ENCODE measurements around the gene GRM8. TPM values are rescaled to one million over a fixed set of nuclear protein-coding genes. Genes with fewer than 3 reads are reported as not detected.

The GRM8 gene
- total RNA-seq, 1 experiment from 2014 or later = 0.40 TPM

DNA sequence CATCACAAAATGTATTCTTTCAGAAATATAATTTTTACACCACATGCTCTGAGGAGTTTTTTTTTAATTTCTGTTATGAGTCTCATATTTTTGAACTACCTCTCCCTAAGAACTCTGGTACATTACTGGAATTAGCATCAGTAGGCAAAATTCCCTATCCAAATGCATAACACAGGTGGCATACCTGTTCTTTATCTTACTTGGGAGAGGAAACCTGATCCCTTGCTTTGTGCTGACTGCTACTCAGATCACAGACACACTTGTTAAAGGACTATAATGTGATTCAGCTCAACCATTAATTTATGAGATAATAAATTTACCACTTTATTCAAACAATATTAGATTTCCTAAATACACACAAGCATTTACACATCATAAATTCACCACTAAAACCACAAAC lies 617.2 kb downstream of the GRM8 start:
- no peak overlapping the region for H3K27ac Mint-ChIP-seq (ENCODE audit: unreplicated experiment)
- TF ChIP-seq, protein P1, sequence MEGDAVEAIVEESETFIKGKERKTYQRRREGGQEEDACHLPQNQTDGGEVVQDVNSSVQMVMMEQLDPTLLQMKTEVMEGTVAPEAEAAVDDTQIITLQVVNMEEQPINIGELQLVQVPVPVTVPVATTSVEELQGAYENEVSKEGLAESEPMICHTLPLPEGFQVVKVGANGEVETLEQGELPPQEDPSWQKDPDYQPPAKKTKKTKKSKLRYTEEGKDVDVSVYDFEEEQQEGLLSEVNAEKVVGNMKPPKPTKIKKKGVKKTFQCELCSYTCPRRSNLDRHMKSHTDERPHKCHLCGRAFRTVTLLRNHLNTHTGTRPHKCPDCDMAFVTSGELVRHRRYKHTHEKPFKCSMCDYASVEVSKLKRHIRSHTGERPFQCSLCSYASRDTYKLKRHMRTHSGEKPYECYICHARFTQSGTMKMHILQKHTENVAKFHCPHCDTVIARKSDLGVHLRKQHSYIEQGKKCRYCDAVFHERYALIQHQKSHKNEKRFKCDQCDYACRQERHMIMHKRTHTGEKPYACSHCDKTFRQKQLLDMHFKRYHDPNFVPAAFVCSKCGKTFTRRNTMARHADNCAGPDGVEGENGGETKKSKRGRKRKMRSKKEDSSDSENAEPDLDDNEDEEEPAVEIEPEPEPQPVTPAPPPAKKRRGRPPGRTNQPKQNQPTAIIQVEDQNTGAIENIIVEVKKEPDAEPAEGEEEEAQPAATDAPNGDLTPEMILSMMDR (IDR thresholded peaks at IDR 0.05; ENCODE audit: unreplicated experiment) = no peak
- CTCF ChIA-PET = no interaction called here
- H3K4me1 Mint-ChIP-seq (ENCODE audit: low read depth, unreplicated experiment) = no peaks in the 10 kb centered on the region
- H3K27me3 Mint-ChIP-seq (ENCODE audit: unreplicated experiment) = no peaks in the 10 kb centered on the region
- BruUV-seq (replicated peaks) = no TSS peak
- H3K9me3 Mint-ChIP-seq (ENCODE audit: low read depth, unreplicated experiment) = no peaks in the 10 kb centered on the region
- no peaks in the 10 kb centered on the region for H3K36me3 Mint-ChIP-seq (ENCODE audit: insufficient read depth, unreplicated experiment)
- intact Hi-C loops (cut with micrococcal nuclease; ENCODE audit: unreplicated experiment) = no loop called here
- no peak for DNase-seq
- H3K4me3 Mint-ChIP-seq (ENCODE audit: low read depth, unreplicated experiment) = no peak overlapping the region

DNA sequence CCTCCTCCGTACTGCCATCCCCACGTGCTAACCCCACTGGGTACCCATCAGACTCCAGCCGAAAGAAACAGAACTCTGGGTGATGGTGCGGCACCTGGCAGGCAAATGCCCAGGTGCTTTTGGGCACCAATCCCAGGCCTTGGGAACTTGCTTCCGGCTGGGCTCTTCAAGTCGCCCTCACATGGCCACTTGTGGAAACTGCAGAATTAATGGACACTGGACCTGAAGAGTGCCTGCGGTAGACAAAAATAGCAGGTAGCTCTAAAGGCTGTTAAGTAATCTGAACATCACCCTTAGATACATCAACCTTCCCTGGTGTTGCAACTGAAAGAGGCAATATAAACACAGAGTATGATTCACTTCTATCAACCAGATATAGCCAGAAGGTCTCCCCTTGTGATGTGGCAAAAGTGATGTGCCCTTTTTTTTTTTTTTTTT lies 644.4 kb downstream of the GRM8 start:
- Mint-ChIP-seq H3K9me3 (ENCODE audit: low read depth, unreplicated experiment) (peaks cover 4% of the 10 kb centered on the region), H3K4me1 (ENCODE audit: low read depth, unreplicated experiment) (no peaks in the 10 kb centered on the region), H3K27me3 (ENCODE audit: unreplicated experiment) (no peaks in the 10 kb centered on the region), H3K4me3 (ENCODE audit: low read depth, unreplicated experiment) (no peak overlapping the region), H3K27ac (ENCODE audit: unreplicated experiment) (no peak overlapping the region), H3K36me3 (ENCODE audit: insufficient read depth, unreplicated experiment) (no peaks in the 10 kb centered on the region)
- intact Hi-C loops (cut with micrococcal nuclease; ENCODE audit: unreplicated experiment) = no loop called here
- TF ChIP-seq, protein P1 (IDR thresholded peaks at IDR 0.05; ENCODE audit: unreplicated experiment) = peak; percentile 52
- no TSS peak for BruUV-seq (replicated peaks)
- DNase-seq = peak; percentile 49
- CTCF ChIA-PET = no interaction called here

DNA sequence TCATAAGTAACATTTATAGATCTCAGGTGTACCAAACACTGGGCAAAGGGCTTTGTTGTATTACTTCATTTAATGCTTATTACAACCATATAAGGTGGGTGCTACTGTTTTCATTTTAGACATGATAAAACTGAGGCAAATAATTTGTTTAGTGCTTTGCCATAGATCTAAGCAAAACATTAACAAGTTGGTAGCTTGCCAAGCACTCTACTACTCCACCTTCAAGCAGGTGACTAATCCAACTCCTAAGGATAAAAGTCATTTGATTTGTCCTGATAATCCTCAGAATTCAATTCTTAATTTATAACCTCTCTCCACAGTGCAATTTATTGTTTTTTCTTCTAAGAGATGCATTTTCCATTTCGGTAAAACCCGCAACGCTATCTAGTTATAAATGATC lies 646.4 kb downstream of the GRM8 start:
- CTCF ChIA-PET = no interaction called here
- no peak overlapping the region for H3K27ac Mint-ChIP-seq (ENCODE audit: unreplicated experiment)
- H3K4me3 Mint-ChIP-seq (ENCODE audit: low read depth, unreplicated experiment) = no peak overlapping the region
- intact Hi-C loops (cut with micrococcal nuclease; ENCODE audit: unreplicated experiment) = no loop called here
- peak; percentile 5 for DNase-seq
- H3K9me3 Mint-ChIP-seq (ENCODE audit: low read depth, unreplicated experiment) = no peaks in the 10 kb centered on the region
- no peaks in the 10 kb centered on the region for H3K36me3 Mint-ChIP-seq (ENCODE audit: insufficient read depth, unreplicated experiment)
- TF ChIP-seq, protein P1 (IDR thresholded peaks at IDR 0.05; ENCODE audit: unreplicated experiment) = no peak
- no peaks in the 10 kb centered on the region for H3K27me3 Mint-ChIP-seq (ENCODE audit: unreplicated experiment)
- BruUV-seq (replicated peaks) = no TSS peak
- no peaks in the 10 kb centered on the region for H3K4me1 Mint-ChIP-seq (ENCODE audit: low read depth, unreplicated experiment)

DNA sequence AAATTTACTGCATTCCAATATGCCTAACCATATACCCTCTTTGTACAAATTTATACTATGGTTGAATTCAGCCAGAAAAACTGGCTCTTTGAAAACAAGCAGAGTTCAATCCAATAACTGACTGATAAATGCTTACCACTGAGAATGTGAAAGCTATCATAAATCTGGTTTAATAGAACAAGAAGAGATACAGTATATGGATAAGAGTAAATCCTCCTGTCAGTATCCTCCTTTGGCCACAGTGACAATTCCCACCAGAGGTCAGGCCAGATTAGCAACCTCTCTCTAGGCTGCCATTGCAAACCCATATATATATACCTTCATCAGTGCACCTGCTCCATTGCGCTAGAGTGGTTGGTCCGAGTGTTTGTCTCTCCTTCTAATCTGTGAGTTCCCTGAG lies 647.2 kb downstream of the GRM8 start:
- no peak overlapping the region for H3K27ac Mint-ChIP-seq (ENCODE audit: unreplicated experiment)

More for the DNA sequence above, 647.2 kb downstream of the GRM8 start:
- intact Hi-C loops (cut with micrococcal nuclease; ENCODE audit: unreplicated experiment) = no loop called here
- Mint-ChIP-seq H3K4me1 (ENCODE audit: low read depth, unreplicated experiment) (no peaks in the 10 kb centered on the region), H3K9me3 (ENCODE audit: low read depth, unreplicated experiment) (no peaks in the 10 kb centered on the region), H3K36me3 (ENCODE audit: insufficient read depth, unreplicated experiment) (no peaks in the 10 kb centered on the region), H3K4me3 (ENCODE audit: low read depth, unreplicated experiment) (no peak overlapping the region), H3K27me3 (ENCODE audit: unreplicated experiment) (no peaks in the 10 kb centered on the region)
- TF ChIP-seq, protein P1 (IDR thresholded peaks at IDR 0.05; ENCODE audit: unreplicated experiment) = no peak
- BruUV-seq (replicated peaks) = no TSS peak
- CTCF ChIA-PET = no interaction called here
- DNase-seq = no peak
